ENCODE data around the gene HAX1.

HAX1 gene

DNA sequence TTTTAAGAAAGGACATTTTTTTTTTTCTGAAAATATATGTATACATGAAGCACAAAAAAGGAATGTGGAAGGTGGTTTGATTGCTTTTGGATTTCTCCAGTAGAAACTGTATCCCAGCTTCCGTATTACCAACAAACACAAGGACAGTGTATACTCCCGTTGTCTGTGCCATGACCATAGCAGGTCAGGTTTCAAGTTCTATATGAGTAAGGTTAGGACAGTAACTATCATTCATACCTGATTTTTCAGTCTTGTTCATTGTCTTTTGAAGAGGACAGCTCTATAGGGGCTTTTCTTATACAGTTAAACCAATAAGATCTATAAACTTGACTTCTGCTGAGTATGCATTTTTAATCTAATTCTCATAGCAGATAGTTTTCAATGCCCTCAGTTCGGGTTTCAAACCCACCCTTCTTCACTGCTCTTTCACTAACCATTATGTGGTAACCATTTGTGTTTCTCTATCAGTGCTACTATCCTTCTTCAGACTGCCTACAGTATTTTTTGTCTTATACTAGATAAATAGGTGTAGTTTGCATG, 32.1 kb upstream of the HAX1 start:
- no peak for FAIRE-seq
- TF ChIP-seq SPI1 (IDR thresholded peaks at IDR 0.05; ENCODE audit: low read depth, low read length) (no peak), POLR2A (IDR thresholded peaks at IDR 0.05; ENCODE audit: low read depth, low read length) (no peak), POLR2AphosphoS5 (IDR thresholded peaks at IDR 0.05; ENCODE audit: low read depth, low read length) (no peak), TAF1 (IDR thresholded peaks at IDR 0.05; ENCODE audit: low read depth, low read length) (no peak), POU2F2 (IDR thresholded peaks at IDR 0.05; ENCODE audit: low read depth, low read length) (no peak), PAX5 (IDR thresholded peaks at IDR 0.05; ENCODE audit: insufficient read depth, low read length, severe bottlenecking) (no peak)

DNA sequence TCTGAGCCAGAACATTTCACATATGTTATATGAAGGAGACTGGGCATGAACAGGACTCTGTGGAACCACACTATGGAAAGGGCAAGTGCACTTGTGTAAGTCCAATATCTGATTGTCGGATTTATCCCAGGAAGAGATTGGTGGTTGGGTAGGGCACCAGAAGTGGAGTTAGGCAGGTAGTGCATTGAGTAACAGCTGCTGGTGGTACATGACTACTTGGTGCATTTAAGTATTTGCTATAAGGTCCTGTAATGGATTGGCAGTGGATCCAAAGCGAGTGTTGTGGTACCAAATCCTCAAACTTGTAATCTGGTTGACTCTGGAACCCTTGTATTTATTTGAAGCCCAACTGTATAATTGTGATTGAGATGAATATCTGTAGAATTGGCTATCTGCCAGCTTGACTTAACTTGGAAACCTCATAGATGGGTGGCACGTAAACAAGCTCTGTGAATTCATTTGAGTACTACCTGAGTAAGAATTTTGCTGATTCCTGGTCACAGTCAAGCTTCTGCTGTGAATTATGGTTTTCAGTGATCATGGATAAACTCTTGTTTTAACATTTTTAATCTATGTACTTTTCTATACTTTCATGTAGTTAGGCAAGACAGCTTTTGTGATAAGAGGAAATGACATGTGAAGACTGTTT, 30.6 kb upstream of the HAX1 start:
- FAIRE-seq (no peak), DNase-seq (ENCODE audit: insufficient read length, low spot score) (no peak)
- TF ChIP-seq POLR2AphosphoS5 (IDR thresholded peaks at IDR 0.05; ENCODE audit: low read depth, low read length), result no peak
- no peak for TF ChIP-seq TAF1 (IDR thresholded peaks at IDR 0.05; ENCODE audit: low read depth, low read length)
- no peak for TF ChIP-seq POU2F2 (IDR thresholded peaks at IDR 0.05; ENCODE audit: low read depth, low read length)
- TF ChIP-seq PAX5 (IDR thresholded peaks at IDR 0.05; ENCODE audit: insufficient read depth, low read length, severe bottlenecking), result no peak
- TF ChIP-seq POLR2A (IDR thresholded peaks at IDR 0.05; ENCODE audit: low read depth, low read length), result no peak
- no peak for TF ChIP-seq SPI1 (IDR thresholded peaks at IDR 0.05; ENCODE audit: low read depth, low read length)

More for the DNA sequence above, 32.1 kb upstream of the HAX1 start:
- DNase-seq (ENCODE audit: insufficient read length, low spot score), result no peak

- no peak for FAIRE-seq
- no peak for DNase-seq (ENCODE audit: insufficient read length, low spot score)
- TF ChIP-seq POLR2AphosphoS5 (IDR thresholded peaks at IDR 0.05; ENCODE audit: low read depth, low read length) (no peak), SPI1 (IDR thresholded peaks at IDR 0.05; ENCODE audit: low read depth, low read length) (no peak), POLR2A (IDR thresholded peaks at IDR 0.05; ENCODE audit: low read depth, low read length) (no peak), POU2F2 (IDR thresholded peaks at IDR 0.05; ENCODE audit: low read depth, low read length) (no peak), PAX5 (IDR thresholded peaks at IDR 0.05; ENCODE audit: insufficient read depth, low read length, severe bottlenecking) (no peak), TAF1 (IDR thresholded peaks at IDR 0.05; ENCODE audit: low read depth, low read length) (no peak)
Measured at GRCh38 chr1:154253671-154254070, 18.8 kb upstream of the HAX1 start.

- FAIRE-seq, result no peak
- no peak for DNase-seq (ENCODE audit: insufficient read length, low spot score)
- TF ChIP-seq PAX5 (IDR thresholded peaks at IDR 0.05; ENCODE audit: insufficient read depth, low read length, severe bottlenecking) (no peak), TAF1 (IDR thresholded peaks at IDR 0.05; ENCODE audit: low read depth, low read length) (no peak), POU2F2 (IDR thresholded peaks at IDR 0.05; ENCODE audit: low read depth, low read length) (no peak), SPI1 (IDR thresholded peaks at IDR 0.05; ENCODE audit: low read depth, low read length) (no peak), POLR2AphosphoS5 (IDR thresholded peaks at IDR 0.05; ENCODE audit: low read depth, low read length) (no peak), POLR2A (IDR thresholded peaks at IDR 0.05; ENCODE audit: low read depth, low read length) (no peak)
Measured at GRCh38 chr1:154256686-154257085, 15.7 kb upstream of the HAX1 start.

DNA sequence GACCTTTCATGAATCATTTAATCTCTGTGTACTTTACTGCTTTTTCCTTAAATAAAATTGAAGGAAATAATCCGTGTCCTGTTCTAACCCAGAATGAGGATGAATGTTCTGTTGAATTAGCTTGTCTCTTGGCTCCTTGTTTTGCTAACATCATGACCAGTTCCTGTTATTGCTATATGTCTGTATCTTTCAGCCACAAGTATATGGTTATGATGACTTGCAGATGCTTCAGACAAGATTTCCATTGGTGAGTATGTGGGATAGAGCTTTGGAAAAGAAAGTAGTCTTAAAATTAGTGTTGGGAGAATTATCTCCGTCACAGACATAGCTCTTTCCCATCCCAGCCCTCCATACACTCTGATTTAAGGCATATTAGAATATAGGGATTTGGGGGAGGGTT, 13.6 kb upstream of the HAX1 start:
- FAIRE-seq (no peak), DNase-seq (ENCODE audit: insufficient read length, low spot score) (no peak)
- no peak for TF ChIP-seq TAF1 (IDR thresholded peaks at IDR 0.05; ENCODE audit: low read depth, low read length)
- TF ChIP-seq PAX5 (IDR thresholded peaks at IDR 0.05; ENCODE audit: insufficient read depth, low read length, severe bottlenecking), result no peak
- TF ChIP-seq POU2F2 (IDR thresholded peaks at IDR 0.05; ENCODE audit: low read depth, low read length), result no peak

DNA sequence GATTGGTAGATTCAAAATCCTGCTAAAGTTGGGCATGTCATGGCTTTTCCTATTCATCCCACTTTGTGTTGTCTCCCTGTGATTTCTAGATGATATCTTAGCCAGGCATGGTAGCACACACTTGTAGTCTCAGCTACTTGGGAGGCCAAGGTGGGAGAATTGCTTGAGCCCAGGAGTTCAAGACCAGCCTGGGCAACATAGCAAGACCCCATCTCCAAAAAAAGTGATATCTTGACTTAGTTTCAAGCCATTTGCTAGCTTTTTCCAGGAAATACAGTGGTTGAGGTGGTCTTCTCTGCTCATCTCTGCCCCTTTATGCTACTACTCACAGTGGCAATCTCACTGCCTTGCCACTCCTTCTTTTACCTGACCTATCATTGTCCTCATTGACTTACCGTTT, 12.3 kb upstream of the HAX1 start:
- no peak for DNase-seq (ENCODE audit: insufficient read length, low spot score)
- no peak for FAIRE-seq
- TF ChIP-seq POLR2AphosphoS5 (IDR thresholded peaks at IDR 0.05; ENCODE audit: low read depth, low read length) (no peak), POU2F2 (IDR thresholded peaks at IDR 0.05; ENCODE audit: low read depth, low read length) (no peak), TAF1 (IDR thresholded peaks at IDR 0.05; ENCODE audit: low read depth, low read length) (no peak), POLR2A (IDR thresholded peaks at IDR 0.05; ENCODE audit: low read depth, low read length) (no peak), PAX5 (IDR thresholded peaks at IDR 0.05; ENCODE audit: insufficient read depth, low read length, severe bottlenecking) (no peak), SPI1 (IDR thresholded peaks at IDR 0.05; ENCODE audit: low read depth, low read length) (no peak)

DNA sequence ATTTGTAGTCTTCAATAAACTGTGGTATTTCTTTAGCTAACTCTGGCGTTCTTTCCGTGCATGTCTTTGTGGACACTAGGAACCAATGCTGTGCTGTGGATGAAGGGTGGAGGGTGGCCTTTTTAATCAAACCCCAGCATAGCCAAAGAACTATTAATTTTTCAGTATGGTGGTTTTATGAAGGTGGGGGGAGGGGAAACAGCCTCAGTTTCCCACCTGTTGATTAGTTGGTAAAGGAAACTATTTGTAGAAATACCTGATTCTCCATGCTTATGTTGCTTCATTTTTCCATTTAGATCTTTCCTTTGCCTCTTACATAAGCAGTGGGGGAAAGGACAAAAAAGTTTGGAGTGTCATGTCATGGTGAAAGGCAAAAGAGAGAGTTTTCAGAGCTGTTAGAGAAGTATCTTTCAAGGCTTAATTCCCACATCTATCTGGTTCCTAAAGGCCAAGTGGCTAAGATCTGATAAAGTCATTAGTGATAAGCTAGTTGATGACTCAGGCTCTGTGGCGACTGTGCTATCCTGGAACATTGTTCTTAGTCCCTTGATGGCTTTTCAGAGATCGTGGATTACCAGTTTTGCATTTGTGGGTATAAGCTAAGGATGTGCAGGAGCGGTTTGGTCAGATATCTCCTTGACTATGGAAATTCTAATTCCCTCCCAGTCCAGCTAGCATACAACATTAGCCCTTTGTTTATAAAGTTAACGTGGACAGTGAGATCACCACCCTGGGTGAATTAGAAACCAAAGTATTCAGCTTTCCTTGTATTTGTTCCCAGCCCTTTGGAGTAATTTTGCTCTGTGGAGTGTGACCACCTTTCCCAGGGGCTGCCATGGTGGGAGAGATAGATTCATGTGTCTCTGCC, 8.7 kb upstream of the HAX1 start:
- DNase-seq (ENCODE audit: insufficient read length, low spot score), result no peak
- FAIRE-seq, result no peak
- TF ChIP-seq SPI1 (IDR thresholded peaks at IDR 0.05; ENCODE audit: low read depth, low read length), result no peak
- TF ChIP-seq POU2F2 (IDR thresholded peaks at IDR 0.05; ENCODE audit: low read depth, low read length), result no peak
- TF ChIP-seq POLR2AphosphoS5 (IDR thresholded peaks at IDR 0.05; ENCODE audit: low read depth, low read length), result no peak; the same call in 1 of the 2 replicates
- TF ChIP-seq PAX5 (IDR thresholded peaks at IDR 0.05; ENCODE audit: insufficient read depth, low read length, severe bottlenecking), result no peak
- TF ChIP-seq TAF1 (IDR thresholded peaks at IDR 0.05; ENCODE audit: low read depth, low read length), result no peak

GRCh38 chr1:154264454-154264853, 8.0 kb upstream of the HAX1 start:
- FAIRE-seq, result no peak
- TF ChIP-seq POU2F2 (IDR thresholded peaks at IDR 0.05; ENCODE audit: low read depth, low read length) (no peak), SPI1 (IDR thresholded peaks at IDR 0.05; ENCODE audit: low read depth, low read length) (no peak), PAX5 (IDR thresholded peaks at IDR 0.05; ENCODE audit: insufficient read depth, low read length, severe bottlenecking) (no peak), POLR2A (IDR thresholded peaks at IDR 0.05; ENCODE audit: low read depth, low read length) (no peak), POLR2AphosphoS5 (IDR thresholded peaks at IDR 0.05; ENCODE audit: low read depth, low read length) (no peak), TAF1 (IDR thresholded peaks at IDR 0.05; ENCODE audit: low read depth, low read length) (no peak)
- no peak for DNase-seq (ENCODE audit: insufficient read length, low spot score)

GRCh38 chr1:154265586-154265985, 6.8 kb upstream of the HAX1 start:
- TF ChIP-seq POU2F2 (IDR thresholded peaks at IDR 0.05; ENCODE audit: low read depth, low read length) (no peak), SPI1 (IDR thresholded peaks at IDR 0.05; ENCODE audit: low read depth, low read length) (no peak)
- FAIRE-seq (no peak), DNase-seq (ENCODE audit: insufficient read length, low spot score) (no peak)

Data from GM12891 (cell line).